ENCODE measurements around the gene ARHGEF38.
"Not testable (repeated sequence)": the region's sequence is repeated elsewhere in the genome, so short reads cannot be mapped to it uniquely, and the experiment has no call there.

The ARHGEF38 gene

GRCh38 chr4:105563352-105563751, 10.9 kb downstream of the ARHGEF38 start:
- no peak for DNase-seq

GRCh38 chr4:105568584-105568983, 16.2 kb downstream of the ARHGEF38 start:
- no peak for DNase-seq

DNA sequence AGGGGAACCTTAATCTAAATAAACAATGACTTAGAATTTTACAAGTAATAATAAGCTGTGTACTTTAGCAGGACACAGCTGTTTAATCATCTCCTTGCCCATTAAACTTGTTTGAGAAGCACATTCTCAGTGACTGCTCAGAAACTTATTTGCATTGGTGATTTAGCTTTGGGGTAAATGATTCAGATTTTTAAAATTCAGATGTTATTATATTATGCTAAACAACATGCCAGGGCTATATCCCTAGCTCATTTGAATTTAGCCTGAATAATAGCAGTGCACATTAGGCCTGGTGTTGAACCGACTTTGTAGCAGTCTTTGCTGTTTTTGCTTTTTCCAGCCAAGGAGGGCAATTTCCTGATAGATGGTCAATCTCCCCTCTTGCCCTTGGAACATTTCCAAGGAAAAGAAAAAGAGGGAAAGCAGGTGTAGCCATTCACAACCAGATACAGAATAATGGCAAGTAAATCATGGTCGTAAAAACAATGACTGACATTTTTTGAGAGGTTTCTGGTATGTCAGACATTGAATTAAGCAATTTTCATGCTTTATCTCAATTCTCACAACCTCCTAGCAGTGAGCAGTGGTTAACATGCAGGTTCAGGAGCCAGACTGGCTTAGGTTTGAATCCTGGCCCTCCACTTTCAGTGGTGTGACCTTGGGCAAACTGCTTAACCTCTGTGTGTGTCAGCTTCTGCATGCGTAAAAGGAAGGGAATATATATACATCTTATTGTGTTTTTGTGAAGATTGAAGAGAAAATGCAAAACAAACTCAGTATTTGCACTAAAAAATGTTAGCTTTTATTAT, 16.8 kb downstream of the ARHGEF38 start:
- peak; percentile 35 for DNase-seq

GRCh38 chr4:105569866-105570236, 17.4 kb downstream of the ARHGEF38 start:
- no peak for DNase-seq

DNA sequence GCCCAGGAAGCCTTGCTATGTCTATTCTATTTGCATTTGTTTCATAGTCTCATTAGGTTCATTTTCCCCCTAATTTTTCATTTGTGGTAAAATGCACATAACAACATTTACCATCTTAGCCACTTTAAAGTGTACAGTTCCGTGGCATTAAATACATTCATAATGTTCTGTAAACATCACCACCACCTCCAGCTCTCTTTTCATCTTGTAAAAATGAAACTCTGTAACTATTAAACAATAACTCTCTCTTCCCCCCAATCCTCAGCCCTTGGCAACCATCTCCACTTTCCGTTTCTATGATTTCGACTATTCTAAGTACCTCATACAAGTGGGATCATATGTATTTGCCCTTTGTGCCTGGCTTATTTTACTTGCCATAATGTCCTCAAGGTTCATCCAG, 19.9 kb downstream of the ARHGEF38 start:
- DNase-seq = peak; percentile 39

- peak; percentile 32 for DNase-seq
Observed at GRCh38 chr4:105586638-105587328, 34.4 kb downstream of the ARHGEF38 start.

GRCh38 chr4:105587841-105588240, 35.4 kb downstream of the ARHGEF38 start:
- DNase-seq = no peak

GRCh38 chr4:105588252-105588651, 35.8 kb downstream of the ARHGEF38 start:
- DNase-seq = no peak

DNA sequence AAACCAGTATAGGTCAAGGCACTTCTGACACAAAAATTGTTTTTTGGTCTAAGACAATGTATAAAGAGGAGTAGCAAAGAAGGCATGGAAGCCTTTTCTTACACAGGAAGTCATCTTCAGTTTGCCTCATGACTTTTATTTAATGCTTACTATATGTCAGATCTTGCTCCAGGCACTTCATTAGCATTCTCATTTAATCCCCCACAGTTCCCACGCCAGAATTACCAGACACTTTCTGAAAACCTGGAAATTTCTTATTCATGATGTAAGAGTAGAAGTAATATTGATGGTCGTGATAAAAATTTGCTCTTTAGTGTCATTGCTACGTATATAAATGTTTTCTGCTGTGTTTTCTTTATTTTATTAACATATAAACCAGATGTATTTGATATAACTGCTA, 39.2 kb downstream of the ARHGEF38 start:
- DNase-seq = no peak

DNA sequence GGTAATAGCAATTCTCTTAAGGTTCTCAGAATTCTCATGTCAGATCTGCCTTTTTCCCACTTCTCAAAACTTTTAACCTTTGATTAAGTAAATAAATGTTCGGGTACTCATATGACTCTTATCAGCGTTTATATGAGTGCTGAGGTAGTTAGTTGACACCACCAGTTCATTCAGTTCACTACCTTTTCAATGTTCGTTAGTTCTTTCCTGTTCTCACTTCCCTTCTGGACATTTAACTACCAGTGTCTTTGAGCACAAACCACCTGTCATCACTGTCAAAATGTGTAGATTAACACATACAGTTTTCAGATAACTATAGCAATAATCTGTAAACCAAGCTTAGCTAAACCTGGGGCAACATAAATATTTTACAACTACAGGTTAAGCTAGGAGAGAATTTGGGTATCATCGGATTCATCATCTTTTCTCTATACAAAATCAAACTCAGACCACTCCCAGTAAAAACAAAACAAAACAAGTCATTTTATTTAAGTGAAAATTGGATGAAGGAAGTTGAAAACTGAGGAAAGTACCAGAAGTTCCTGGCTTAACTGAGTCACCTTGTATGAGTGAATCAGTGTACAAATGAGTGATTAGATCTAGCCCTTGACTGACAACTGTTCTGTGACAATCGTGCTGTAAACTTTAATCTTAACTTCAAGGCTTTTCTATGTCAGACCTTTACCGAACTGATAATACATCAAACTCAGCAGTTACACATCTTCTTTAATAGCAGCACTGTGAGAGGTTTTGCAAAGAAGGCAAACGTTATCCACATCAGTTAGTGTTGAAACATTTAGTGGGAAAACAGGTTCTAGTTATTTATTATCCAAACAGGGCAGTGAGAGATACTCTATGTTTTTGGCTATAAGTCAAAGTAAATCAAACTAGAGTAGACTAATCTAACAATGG, 41.9 kb downstream of the ARHGEF38 start:
- DNase-seq = peak; percentile 21

GRCh38 chr4:105596684-105597083, 44.3 kb downstream of the ARHGEF38 start:
- no peak for DNase-seq

DNA sequence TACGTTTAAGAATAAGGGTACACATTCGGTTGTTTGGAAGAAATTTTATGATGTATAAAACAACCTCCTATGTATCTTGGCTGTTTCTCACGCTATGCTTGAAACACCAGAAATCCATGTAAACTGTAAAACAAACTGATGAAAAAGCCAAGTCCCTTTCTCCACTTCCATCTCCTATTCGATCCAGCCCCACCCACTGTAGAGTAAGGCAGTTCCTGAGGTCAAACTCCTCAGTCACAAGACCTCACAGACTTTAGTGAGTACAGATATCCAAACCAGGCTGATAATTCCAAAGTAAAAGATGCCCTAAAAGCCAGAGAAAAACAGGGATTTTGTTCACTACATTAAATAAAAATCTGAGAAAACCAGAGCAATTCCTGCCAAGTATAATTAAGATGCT, 45.6 kb downstream of the ARHGEF38 start:
- DNase-seq = no peak

DNA sequence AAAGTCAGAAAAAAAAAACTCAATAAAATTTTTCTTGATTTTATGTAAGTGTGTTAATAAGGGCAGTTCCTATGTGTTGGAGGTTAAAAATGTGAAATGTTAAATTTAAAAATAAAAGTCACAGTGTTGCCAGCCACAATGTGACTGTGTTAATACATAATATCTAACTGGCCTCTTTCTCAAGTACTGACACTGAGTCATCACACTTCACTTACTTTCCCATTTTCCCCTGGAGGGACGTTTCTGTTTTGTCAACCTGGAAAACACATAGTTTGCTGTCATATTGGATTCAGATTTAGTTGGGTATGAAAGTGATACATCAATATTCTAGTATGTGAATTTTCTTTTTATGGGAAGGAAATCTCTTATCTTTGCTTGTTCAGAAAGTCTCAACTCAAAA, 46.4 kb downstream of the ARHGEF38 start:
- DNase-seq = no peak

GRCh38 chr4:105599482-105599881, 47.1 kb downstream of the ARHGEF38 start:
- DNase-seq = no peak

DNA sequence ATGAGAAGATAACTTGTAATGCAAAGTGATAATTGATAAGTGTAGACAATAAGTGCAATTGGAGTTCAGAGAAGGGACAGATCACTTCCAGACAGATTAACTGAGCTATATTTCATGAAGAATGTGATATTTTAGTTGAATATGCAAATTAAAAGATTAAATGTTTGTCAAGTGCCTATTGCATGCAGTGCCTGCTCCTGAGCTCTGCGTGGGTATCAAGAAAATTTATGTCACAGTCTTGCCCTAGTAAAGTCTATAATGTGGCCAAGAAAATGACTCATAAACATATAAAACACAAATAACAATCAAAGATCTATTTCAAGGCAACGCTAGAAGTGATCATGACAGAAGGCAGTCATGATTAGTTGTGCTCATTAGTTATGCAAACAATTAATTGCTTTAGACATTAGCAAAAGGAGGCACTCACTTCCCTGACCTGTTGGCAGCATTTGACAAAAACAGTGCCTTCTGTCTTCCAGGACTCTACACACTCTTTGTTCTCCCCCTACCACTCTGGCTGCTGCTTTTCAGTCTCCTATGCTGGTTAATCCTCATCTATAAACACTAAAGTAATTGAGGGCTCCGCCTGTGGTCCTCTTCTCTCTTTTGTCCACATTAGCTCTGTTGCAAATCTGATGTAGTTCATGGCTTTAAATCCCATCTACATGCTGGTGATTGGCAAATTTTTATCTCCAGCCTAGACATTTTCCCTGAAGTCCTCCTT, 47.7 kb downstream of the ARHGEF38 start:
- DNase-seq = no peak

DNA sequence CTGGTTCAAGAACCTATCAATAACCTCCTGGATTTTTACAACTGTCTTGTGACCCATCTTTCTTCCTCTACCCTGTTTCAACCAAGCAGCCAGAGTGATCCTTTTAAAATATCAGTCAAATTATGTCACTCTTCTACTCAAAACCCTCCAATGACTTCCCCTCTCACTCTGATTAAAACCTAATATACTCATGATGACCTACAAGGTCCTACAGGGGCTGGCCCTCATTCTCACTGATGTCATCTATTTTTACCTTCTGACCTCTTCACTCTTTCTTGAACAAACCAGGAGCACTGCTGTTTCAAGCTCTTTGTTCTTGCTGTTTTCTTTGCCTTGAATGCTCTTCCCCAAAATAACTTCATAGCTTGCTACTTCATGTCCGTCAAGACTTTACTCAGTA, 48.5 kb downstream of the ARHGEF38 start:
- no peak for DNase-seq

DNA sequence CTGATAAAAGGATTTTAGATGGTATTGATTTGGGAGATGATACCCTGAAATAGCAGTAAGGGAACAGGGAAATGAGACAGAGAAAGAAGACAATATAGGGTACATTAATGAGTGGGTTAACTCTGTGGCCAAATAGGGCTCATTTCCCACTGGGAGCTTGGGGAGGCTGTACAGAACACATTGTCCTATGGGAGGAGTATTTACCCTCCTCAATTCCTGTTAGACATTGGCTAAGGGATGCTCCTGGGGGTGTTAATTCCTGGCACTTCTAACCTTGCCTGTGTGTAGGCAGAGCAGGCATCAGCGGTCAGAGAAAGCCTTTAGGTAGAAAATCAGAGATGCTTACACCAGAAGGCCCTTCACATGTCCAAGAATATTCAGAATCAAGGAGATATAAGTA, 49.0 kb downstream of the ARHGEF38 start:
- DNase-seq = no peak

- DNase-seq = no peak
Observed at GRCh38 chr4:105603158-105603557, 50.7 kb downstream of the ARHGEF38 start.

DNA sequence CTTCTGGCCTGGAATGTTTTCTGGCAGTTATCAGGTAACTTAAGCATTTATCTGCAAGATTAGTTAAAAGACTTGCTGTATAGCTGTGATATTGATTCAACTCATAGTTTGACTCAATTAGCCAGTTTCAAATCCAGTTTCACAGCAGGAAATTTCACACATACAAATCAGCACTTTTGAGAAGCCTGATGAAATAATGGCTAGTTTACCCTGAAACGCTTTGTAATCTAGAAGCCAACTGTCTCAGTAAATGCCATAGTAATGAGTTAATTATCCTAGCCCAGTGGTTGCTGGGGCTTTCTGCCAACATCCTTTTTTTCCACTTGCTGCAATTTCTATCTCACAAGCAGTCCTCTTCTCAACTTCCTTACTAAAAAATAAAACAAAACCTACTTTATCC, 53.1 kb downstream of the ARHGEF38 start:
- no peak for DNase-seq

- no peak for DNase-seq
Observed at GRCh38 chr4:105607876-105608275, 55.5 kb downstream of the ARHGEF38 start.

DNA sequence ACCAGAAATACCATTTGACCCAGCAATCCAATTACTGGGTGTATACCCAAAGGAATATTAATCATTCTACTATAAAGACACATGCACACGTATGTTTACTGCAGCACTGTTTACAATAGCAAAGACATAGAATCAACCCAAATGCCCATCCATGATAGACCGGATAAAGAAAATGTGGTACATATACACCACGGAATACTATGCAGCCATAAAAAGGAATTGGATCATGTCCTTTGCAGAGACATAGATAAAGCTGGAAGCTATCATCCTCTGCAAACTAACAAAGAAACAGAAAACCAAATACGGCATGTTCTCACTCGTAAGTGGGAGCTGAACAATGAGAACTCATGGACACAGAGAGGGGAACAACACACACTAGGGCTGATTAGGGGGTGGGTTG, 57.4 kb downstream of the ARHGEF38 start:
- not testable (repeated sequence) for DNase-seq

DNA sequence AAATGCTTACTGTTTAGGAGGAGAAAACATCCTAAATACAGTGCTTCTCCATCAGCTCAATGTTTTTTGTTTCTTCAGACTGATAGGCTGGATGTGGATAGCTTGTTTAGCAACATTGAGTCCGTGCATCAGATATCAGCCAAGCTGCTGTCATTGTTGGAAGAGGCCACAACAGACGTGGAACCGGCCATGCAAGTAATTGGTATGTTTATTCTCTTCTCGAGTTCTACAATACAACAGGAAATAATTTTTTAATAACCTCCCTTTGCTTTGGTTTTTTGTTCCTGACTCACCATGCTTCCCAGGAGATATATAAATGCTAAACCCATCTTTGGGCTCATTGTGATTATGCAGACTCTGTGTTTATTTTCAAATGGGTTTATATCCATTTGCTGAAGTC, 60.9 kb downstream of the ARHGEF38 start:
- peak; percentile 82 for DNase-seq

All from NCI-H2029 treated with DMSO at 0.1 percent for 48 hours (cell line).